Adrenal gland (tissue), 5 donors: ENCODE measurements around the gene RUFY1.

Experiments
- CTCF ChIP-seq, 6 experiments: fragments of 450-650 bp in 4 of 6; fragments of 200-600 bp in 2 of 6; sonication (generic) in 1 of 6; IDR thresholded peaks; 1 replicate in 5 of 6; 2 replicates in 1 of 6; pipeline versions ENCODE4 v1.5.1 to v1.8.0; 2016 to 2021; ENCODE audit warnings: antibody characterized with exemption in 6 of 6, mild to moderate bottlenecking in 2 of 6, moderate library complexity in 1 of 6
- POLR2A ChIP-seq, 2 donors: fragments of 450-650 bp; IDR thresholded peaks; one replicate each; pipeline ENCODE4 v1.6.1; 2017; ENCODE audit warnings: antibody characterized with exemption in 2 of 2, mild to moderate bottlenecking in 2 of 2, moderate library complexity in 1 of 2
- donor health status: DM: no; HTN: no; CAD: no.

GRCh38 chr5:179505636-179506261 lies 44.6 kb upstream of the RUFY1 start:
- no peak for TF ChIP-seq CTCF (IDR thresholded peaks at IDR 0.05)
- no peak for TF ChIP-seq POLR2A (IDR thresholded peaks at IDR 0.05)
